ENCODE data around the gene ARNT2.

- no peak for TF ChIP-seq CTCF (IDR thresholded peaks at IDR 0.05)
- TF ChIP-seq GRHL2 (CRISPR knock-in tag; IDR thresholded peaks at IDR 0.05; ENCODE audit: insufficient replicate concordance, severe bottlenecking): no peak
- no peak for TF ChIP-seq SMAD3 (CRISPR knock-in tag; IDR thresholded peaks at IDR 0.05; ENCODE audit: borderline replicate concordance)
- no peak for TF ChIP-seq USF1 (CRISPR knock-in tag; IDR thresholded peaks at IDR 0.05)
- TF ChIP-seq NR2C2 (CRISPR knock-in tag; IDR thresholded peaks at IDR 0.05): no peak
- no peak for TF ChIP-seq ZNF121 (CRISPR knock-in tag; IDR thresholded peaks at IDR 0.05)
- no peak for TF ChIP-seq HMGXB4 (CRISPR knock-in tag; IDR thresholded peaks at IDR 0.05)
- TF ChIP-seq E2F1 (CRISPR knock-in tag; IDR thresholded peaks at IDR 0.05): no peak
Measured at GRCh38 chr15:80549191-80549590, 145.0 kb downstream of the ARNT2 start.
